Hematopoietic multipotent progenitor cell treated with erythropoietin and hydrocortisone succinate and interleukin-3 and kit ligand, for 4 days (in vitro differentiated cells): ENCODE measurements around the gene CFAP99.
"Not testable (repeated sequence)": the region's sequence is repeated elsewhere in the genome, so short reads cannot be mapped to it uniquely, and the experiment has no call there.

Source experiments
- DNase-seq: peaks from one replicate; pipeline ENCODE4 v3.0.0-alpha.2; 2015

The CFAP99 gene

DNA sequence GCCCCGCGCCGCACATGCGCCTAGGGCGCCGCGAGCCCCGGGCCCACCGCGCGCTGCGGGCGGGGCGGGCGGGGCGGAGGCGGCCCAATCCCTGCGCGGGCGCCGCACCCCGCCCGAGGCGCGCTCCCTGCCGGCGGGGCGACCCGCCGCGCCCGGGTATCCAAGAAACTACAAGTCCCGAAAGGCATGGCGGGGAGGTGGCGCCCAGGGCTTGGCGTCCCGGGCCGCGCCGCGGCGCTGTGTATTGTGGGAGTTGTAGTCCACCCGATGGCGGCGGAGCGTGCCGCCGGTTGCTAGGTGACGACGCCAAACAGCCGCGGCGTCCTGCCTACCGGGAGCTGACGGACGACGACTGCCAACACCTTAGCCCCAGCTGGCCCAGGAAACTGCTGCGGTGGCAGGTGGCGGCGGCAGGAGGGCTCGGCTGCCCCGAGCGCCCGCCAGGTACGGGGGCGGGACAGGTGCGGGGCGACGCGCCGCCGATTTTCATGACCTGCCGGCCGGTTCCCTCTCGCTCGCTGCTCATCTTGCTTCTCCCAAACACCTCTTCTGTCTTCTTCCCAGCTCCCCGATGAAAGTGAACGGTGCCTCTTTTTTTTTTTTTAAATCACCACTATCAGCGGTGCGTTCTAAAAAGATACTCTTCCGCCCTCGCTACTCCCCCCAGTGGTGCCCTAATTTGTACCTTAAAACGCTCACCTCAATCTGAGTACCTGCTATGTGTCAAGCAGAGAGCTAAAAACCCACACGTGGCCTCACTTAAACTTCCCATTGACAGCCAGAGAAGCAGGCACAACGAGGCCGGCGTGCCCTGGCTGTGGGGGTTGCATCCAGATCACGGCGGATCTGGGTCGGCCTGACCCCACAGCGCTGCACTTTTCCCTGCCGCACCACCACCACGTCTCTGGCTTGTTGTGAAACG is at the start of gene CFAP99:
Gene CFAP99 (plus strand): TSS at position 306 of the 922 bp plus-strand sequence.
- DNase-seq = peak; percentile 98

DNA sequence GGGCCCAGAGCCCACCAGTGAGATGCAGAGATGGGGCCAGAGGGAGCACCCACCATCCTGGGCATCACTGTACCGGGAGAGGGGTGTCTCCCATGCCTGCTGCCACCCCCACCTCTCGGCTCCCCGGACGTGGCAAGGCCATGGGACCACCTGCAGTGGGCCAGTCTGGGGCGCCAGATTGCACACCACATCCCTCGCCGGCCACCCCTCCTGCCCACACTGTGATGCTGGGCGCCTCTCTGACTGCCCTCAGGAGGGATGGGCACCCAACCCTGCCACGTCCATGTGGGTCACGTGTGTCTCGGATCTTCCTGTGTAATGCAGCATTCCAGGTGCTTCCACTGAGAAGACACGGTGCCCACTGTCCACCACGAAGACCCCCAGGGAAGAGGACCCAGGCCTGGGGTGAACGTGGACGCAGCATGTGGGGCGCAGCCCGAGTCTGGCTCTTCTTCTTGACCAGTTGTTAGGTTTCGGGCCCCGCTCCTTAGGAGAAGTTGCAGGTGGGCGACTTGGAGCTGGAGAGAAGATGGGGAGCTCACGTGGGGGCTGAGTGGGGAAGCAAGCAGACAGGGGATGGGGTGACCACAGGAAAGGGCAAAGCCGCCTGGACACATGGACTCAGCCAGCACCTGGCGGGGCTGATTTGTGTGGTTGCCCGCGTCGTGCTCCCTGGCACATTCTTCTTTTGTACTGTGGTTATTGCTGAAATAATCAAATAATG is 48.0 kb upstream of the CFAP99 start:
- no peak for DNase-seq

DNA sequence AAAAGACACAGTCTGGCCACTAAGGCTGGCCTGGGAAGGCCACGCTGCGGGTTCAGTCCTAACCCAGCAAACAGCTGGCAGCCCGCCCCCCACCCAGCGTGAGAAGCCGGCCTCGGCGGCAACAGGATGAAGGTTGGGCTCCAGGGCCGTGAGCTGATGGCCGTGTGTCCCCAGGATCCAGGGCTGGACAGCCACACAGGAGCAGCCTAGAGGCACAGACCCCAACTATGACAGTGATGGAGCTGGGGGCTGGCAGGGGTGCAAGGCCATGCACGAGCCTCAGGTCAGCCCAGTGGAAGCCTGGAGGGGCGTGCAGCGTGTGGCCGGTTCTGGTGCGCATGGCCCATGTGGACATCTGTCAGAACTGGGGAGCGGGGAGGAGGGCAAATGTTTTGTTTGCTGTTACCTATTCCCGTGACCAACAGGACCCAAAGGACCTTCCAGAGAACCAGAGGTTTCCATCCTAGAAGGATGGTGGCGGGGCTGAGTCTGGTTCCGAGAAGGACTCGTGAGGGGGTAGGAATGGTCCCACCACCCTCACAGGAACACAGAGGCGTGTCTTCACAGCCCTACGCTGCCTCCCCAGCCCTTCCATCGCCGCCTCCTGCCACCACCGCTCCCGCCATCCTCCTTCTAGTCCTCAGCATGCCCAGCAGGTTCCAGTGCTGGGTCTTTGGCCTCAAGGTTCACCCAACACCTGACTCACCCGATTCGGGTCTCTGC is 46.8 kb upstream of the CFAP99 start:
- no peak for DNase-seq

DNA sequence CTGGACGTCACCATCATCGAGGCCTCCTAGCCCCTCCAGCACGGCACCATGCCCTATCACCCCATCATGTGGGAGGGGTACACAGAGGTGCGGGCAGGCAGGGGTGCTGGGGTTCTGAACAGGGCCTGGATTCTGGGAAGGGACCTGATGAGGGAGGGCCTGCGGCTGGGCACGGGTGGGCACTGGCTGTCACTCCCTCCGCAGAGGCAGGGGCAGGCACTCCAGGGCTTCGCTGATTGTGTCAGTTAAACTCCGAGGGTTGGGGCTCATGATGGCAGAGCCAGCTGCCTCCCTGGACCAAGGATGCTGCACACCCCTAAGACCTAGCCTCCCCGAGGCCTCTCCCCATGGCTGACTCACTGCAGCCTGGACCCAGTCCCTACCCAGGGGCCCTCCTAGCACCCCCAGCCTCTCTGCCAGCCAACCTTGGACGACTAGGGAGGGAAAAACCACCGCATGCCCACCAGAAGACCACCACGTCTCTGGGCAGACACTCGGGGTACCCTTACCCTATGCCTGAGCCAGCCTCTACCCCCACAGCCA is 46.2 kb upstream of the CFAP99 start:
- no peak for DNase-seq

DNA sequence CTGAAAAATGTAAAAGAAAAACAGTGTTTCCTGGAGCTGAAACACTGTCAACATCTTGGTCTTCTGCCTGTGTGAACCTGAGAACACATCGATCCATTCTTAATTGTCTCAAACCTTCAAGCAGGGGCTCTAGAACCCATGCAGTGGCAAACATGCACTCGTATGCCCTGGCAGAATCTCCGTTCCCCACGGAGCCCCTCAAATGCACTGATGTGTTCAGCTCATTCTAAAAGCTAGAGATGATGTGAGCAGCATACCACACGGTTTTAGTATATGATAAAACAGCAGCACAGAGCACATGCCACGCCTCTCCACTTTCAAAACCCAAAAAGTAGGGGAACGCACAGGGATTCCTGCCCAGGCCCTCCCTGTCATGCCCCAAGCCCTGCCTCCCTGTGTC is 45.2 kb upstream of the CFAP99 start:
- no peak for DNase-seq

DNA sequence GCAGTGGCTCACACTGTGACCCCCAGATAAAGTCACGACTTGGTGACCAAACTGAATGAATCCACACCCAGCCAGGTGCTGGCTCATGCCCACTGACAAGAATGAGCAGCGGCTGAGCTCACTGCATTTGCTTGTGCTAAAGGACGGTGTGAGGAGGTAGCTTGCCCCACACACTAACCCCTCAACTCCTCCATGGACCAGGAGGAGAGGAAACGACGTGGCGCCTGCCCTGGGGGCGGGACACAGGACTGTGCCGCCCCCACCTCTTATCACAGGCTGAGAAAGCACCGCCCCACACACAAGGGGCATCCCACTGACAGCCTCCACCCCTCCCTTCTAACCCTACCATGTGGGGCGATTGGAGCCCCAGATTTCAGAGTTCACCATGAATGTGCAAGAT is 43.3 kb upstream of the CFAP99 start:
- DNase-seq = peak; percentile 31

DNA sequence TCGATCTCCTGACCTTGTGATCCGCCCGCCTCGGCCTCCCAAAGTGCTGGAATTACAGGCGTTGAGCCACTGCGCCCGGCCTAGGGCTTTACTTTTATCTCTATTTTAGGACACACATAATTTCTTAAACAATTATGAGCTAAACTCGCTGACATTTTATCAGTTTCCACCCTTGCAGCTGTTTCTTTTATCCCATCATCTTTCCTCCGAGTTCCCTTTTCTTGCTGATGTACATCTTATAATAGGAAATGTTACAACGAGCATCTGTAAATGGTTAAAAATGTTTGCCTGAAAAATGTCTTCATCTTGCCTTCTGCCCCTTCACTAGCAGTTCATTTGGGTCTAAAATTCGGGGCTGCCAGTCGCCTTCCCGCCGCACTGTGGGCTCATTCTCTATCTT is 41.5 kb upstream of the CFAP99 start:
- peak; percentile 47 for DNase-seq

DNA sequence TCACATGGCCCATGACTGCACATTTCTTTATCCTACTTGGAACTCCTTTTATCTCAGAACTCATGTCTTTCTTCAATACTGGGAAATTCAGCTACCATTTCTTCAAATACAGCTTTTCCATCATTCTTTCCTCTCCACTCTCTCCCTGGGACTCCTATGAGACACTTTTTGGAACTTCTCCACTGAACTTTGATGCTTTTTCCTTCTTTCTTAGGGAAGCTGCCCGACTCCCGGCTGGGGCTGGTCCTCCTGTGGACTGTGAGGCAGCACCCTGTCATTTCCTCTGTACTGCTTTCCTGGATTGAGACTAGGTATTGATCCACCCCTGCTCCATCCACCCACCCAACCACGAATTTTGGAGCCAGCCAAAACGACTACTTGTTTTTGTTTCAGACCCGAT is 40.4 kb upstream of the CFAP99 start:
- no peak for DNase-seq

DNA sequence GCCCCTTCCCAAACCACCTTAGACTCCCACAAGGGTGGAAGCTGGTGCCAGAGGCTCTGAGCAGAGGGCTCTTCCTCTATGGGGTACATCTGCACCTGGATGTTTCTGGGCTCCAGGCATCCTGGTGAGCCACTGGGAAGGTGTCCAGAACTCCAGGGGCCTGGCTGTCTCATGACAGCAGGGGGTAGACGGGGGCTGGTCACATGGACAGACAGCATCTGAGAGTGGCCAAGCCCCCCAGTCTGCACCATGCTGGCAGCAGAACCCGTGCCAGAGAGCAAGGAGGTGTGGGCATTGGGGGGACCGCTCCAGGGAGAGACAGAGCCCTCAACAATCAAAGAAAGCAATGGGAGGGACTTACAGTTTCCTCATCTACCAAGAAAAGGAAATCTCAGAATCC is 39.9 kb upstream of the CFAP99 start:
- no peak for DNase-seq

DNA sequence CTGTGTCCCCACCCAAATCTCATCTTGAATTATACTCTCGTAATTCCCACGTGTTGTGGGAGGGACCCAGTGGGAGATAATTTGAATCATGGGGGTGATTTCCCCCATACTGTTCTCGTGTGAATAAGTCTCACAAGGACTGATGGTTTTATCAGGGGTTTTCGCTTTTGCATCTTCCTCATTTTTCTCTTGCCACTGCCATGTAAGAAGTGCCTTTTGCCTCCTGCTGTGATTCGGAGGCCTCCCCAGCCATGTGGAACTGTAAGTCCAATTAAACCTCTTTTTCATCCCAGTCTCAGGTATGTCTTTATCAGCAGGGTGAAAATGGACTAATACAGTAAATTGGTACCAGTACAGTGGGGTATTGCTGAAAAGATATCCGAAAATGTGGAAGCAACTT is 38.2 kb upstream of the CFAP99 start:
- not testable (repeated sequence) for DNase-seq

DNA sequence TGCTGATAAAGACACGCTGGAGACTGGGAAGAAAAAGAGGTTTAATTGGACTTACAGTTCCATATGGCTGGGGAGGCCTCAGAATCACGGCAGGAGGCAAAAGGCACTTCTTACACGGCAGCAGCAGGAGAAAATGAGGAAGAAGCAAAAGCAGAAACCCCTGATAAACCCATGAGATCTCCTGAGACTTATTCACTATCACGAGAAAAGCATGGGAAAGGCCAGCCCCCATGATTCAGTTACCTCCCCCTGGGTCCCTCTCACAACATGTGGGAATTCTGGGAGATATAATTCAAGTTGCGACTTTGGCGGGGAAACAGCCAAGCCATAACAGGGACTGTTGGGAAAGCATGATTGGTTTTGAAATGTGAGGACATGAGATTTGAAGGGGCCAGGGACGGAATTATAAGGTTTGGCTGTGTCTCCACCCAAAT is 36.0 kb upstream of the CFAP99 start:
- DNase-seq = peak; percentile 37

DNA sequence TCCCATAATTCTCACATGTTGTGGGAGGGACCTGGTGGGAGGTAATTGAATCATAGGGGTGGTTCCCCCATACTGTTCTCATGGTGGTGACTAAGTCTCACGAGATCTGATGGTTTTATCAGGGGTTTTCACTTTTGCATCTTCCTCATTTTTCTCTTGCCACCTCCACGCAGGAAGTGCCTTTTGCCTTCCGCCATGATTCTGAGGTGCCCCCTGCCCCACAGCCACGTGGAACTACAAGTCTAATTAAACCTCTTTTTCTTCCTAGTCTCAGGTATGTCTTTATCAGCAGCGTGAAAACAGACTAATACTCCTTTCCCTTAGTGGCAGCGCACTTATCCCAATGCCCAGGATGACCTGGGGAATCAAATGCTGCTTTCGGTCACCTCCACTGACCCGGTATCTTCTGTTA is 35.5 kb upstream of the CFAP99 start:
- DNase-seq = peak; percentile 29

DNA sequence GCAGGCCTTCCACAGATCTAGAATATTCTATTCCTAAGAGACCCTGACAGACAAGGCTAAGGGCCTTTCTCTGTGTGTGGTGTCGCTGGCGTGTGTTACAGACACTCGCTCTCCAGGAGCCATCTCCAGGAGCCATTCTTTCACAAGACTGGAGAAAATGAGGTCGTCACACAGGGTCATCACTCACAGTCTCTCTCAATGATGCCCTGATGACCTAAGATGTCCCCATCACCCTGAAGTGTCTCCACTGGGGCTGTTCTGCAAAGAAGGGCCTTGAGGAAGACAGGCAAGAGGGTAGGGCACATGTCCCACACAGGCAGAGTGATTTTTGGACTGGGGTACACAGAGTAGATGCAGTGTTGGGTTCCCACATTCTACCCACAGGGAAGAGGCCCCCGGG is 35.0 kb upstream of the CFAP99 start:
- DNase-seq = no peak

DNA sequence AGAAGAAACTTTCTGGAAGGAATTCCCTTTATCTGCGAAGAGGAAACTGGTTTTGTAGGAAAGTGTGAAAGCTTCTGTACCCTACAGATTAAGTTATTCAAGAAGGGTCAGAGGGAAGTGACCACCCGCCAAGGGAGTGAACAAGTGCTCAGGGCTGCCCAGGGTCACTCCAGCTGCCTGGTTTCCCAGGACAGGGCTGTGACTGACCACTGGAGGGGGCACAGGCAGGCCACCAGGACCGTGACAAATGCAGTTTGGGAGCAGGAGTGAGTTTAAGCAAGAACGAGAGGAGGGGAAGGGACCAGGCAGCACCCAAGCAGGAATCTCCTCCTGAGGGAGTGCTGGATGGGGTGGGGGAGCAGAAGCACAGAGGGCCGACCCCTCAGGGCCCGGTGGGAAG is 34.5 kb upstream of the CFAP99 start:
- no peak for DNase-seq

DNA sequence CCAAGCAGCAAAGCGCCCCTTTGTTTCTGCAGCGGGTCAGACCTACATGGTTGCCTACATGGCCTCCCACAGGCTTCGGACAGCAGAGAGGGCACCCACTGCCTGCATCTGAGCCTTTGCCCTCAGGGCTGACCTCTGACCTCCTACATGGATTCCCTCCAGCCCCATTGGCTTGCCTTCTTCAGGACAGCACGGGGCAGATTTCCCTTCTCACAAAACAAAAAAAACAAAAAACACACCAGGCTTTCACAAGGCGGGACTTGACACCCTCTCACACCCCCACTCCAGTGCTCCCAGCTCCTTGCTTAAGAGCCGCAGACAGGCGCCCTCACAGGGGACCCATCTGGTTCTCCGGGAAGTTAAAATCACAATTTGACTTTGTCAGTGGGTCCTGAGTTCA is 33.2 kb upstream of the CFAP99 start:
- no peak for DNase-seq

DNA sequence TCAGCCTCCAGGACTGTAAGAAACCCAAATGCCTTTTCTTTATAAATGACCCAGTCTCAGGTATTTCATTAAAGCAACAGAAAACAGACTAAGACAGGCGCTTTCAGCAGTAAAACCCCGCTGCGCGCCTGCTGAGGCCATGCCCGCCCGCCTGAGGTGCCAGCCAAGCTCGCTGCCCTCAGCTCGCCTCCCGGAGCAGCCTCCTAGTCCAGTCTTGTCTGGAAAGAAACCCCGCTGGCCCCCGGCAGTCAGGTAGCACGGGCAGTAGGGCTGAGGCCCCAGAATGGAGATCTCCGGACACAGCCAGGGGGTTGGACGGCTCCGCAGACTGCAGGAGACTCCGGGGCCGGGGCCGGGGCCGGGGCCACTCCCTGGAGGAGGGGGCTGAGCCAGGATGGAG is 32.0 kb upstream of the CFAP99 start:
- no peak for DNase-seq

DNA sequence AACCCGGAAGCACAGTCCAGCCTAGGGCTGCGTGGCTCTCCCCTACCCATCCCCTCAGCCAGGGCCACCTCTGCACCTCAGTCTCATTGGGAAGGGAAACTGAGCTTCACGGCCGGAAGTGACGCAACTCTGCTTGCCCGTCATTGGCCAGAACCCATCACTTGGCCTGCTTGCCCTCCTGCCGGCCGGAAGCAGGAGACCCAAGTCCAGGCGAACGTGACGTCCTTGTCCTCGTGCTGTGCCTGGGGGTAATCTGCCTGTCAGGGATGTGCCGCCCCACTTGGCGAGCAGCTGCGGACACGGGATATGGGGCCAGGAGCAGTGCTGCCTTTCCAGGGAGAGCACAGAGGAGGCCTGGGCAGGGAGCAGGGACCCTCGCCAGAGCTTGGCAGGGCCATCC is 31.5 kb upstream of the CFAP99 start:
- no peak for DNase-seq

DNA sequence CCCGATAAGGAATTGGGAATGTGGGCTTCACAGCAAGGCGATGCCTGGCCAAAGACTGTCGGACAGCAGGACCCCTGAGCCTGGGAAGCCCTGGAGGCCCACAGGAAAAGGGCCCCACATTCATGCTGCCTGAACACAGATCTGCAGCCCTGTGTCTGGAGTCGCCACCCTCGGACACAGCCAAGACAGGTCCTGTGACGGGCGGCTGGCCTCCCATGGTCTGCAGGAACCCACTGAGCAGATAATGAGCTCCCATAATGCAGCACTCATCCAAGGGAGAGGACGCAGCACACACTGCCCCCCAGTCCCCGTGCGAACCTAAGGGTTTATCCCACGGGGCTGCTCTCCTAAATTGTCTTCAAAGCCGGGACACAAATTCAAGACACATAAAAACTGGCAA is 30.9 kb upstream of the CFAP99 start:
- no peak for DNase-seq

DNA sequence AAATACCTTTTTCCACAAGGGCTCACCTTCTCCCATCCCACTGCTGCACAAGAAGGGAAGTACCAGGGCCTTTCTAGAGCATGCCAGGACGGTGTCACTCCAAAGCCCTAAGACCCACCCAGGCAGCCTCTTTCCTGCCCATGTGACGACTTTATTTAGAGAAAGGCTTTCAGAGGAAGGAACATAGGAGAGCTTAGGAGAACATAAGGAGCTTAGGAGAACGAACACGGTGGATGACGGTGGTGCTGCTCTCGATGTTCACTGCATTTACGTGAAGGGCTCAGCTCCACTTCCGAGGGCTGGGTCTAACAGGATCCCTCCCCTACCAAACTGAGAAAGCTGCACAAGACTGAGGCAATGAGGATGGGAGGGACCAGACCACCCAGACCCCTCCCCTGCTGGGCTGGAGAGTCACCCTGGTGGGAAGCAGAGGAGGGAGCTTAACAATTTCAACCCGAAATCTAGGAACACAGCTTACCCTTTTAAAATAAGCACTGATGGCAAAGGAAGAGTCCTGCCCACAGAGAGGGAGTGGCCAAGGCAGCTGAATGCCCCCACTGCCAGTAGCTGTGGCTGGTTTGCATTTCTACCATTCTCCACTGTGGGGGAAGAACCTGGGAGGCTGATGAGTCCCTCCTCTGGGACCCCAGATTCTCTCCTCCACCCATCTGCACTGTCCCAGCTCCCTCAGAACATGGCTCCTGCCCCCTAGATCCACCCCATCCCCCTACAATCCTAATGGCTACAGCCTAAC is 30.1 kb upstream of the CFAP99 start:
- no peak for DNase-seq

DNA sequence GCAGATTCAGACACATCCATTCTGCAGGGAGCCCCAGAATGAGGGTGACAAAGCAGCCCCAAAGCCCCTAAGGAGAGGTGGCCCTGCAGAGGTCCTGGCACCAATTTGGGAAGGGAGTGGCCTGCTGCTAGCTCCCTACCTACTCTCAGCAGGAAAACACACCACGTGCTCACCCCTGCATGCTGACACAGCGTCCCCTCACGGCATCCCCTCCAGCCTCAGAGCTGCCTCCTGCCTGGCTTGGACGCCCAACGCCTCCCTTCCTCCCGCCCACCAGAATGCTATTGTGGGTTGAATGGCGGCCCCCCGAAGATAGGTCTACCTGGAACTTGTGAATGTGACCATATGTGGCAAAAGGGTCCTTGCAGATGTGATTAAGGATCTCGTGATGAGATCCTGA is 29.1 kb upstream of the CFAP99 start:
- no peak for DNase-seq

DNA sequence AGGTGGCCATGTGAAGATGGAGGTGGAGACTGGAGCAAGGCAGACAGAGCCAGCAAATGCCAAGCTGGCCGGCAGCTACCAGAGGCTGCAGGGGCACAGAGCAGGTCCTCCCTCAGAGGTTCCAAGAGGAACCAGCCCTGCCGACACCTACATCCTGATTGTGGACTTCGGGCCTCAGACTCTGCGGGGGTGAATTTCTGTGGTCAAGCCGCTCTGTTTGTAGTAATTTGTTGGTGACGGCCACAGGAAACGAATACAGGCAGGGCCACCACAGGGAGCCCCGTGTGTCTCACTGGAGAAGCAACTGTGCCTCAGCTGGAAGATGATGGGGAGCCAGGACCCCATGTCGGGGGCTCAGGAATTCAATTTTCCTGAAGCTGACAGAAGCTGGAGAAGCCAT is 28.6 kb upstream of the CFAP99 start:
- peak; percentile 56 for DNase-seq

DNA sequence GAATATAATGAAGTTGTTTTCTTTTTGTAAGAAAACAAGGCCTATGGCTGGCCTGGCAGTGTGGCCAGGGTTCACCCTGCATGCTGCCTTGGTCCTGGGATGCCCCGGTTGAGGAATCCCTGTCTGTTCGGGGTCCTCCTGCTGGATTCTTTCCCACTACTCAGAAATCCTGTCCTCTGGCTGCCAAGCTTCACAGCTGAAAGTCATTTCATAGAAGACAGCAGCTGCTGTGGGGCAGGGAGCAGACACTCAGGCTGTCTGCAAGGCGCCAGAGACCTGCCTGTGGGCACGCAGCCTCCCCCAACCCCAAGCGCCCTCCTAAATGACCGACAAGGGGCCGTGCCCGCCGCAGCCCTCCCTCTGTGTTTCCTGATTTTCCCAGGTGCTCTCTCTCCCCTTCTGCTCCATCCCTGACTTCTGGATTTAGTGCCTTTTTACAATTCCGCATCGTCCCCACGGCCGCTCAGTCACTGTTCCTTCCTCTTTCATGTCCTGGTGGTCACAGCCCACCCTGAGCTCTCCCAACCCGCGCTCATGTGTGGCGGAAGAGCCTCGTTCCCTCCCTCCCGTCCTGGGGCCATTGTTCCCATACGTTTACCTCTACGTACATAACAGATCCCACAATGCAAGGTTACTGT is 27.9 kb upstream of the CFAP99 start:
- peak; percentile 54 for DNase-seq
